SK-MEL-5 (cell line): Measurements from ENCODE around the gene NTSR1. TPM values are rescaled to one million over a fixed set of nuclear protein-coding genes. Genes with fewer than 3 reads are reported as not detected.

Experiments
- DNase-seq: peaks from one replicate; pipeline ENCODE4 v3.0.0-alpha.2; 2016; ENCODE audit warnings: low read depth, low spot score
- in situ Hi-C: cut with HindIII; loops from 2 replicates; pipeline ENCODE4 v1.10.0; 2016; ENCODE audit warnings: low sequenced_read_pairs, high pct_unique_total_duplicates, low pct_unique_long_range_greater_than_20kb
- total RNA-seq: library from RNA; depleted of rRNA; stranded (reverse); fragments of >200 nt; shearing (Covaris generic); gene quantifications from 2 replicates; pipeline ENCODE4 v1.2.3, GENCODE V29; 2014

NTSR1 gene
- total RNA-seq, 1 experiment from 2014 or later: not detected

DNA sequence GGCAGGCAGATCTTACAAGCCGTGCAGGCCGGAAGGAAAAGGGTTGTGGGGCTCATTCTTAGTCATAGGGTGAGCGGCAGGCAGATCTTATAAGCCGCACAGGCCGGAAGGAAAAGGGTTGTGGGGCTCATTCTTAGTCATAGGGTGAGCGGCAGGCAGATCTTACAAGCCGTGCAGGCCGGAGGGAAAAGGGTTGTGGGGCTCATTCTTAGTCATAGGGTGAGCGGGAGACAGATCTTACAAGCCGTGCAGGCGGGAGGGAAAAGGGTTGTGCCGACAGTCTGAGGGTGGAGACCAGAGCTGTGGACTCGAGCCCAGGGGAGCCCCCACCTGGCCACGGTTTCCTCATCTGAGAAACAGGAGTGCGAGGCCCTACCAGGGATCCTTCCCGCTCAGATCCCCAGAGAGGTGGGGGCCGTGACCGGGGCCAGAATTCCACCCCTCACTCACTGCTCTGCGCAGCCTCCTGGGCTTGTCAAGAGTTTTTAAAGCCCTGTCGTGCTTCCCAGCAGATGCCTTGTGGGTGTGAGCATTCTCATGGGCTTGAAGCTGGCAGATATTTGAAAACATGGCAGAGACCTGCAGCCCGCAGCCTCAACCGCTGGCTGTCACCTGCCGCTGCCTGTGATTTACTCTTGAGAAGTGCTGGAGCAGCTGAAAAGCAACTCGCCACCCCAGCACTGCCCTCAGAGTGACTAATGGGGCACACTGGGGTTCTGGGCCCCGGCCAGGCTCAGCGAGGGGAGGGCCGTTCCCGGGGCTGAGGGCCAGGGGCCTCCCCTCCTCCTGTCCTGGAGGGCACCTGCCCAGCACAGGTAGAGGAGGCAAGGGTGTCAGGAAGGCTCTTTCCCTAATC is 31.9 kb downstream of the NTSR1 start:
- no peak for DNase-seq
- in situ Hi-C loops: no loop called here

- DNase-seq: no peak
- in situ Hi-C loops: no loop called here
Observed at GRCh38 chr20:62741191-62741691, 32.6 kb downstream of the NTSR1 start.

DNA sequence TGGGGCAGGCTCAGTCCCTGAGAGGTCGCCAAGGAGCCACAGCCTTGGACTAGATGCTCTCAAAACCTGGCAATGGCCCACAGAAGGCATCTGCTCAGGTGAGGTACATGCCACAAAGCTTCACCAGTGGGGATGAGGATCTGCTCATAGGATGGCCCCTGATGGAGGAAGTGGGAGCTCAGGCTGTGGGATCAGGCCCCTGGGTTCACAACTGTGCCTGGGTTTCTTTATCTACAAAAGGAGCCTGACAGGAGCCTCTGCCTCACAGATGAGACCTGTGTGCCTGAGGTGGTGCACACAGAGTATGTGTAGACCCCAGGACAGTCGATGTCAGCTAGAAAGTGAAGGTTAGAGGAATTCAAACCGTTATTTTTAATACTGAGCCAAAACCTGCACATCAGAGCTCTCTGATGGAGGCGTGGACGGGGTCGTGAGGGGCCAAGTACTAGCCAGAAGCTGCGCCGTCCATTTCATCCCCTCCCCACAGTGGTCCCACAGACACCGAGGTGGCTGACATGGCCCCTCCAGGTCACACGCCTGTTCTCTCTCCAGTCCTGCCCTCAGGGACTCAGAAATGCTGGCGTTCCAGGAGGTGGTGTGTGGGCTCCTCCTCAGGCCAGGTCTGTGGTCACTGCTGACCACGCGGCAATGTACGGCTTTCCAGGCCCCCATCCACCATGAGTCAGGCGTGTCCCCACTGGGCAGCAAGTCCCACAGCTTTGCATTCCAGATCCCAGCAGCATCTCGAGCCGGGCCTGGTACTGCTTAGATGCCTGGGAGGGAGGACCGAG is 33.3 kb downstream of the NTSR1 start:
- no peak for DNase-seq
- in situ Hi-C loops: no loop called here

DNA sequence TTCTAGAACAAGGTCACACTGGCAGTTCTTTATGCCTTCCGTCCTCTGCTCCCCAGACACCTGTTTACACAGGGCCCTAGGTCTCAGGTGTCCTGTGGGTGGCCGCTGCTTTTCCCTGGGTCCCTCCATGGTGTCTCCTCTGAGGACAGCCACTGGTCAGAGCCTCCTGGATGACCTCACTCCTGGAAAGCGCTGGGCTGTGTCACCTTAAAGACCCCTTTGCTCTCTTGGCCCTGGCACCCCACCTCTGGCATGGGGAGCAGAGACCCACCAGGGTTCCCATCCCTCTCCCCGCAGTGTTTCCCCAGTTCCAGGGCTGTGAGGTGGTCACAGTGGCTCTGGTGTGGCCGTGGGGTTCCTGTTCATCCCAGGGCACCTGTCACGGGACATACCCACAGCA is 33.9 kb downstream of the NTSR1 start:
- no peak for DNase-seq
- in situ Hi-C loops: no loop called here

DNA sequence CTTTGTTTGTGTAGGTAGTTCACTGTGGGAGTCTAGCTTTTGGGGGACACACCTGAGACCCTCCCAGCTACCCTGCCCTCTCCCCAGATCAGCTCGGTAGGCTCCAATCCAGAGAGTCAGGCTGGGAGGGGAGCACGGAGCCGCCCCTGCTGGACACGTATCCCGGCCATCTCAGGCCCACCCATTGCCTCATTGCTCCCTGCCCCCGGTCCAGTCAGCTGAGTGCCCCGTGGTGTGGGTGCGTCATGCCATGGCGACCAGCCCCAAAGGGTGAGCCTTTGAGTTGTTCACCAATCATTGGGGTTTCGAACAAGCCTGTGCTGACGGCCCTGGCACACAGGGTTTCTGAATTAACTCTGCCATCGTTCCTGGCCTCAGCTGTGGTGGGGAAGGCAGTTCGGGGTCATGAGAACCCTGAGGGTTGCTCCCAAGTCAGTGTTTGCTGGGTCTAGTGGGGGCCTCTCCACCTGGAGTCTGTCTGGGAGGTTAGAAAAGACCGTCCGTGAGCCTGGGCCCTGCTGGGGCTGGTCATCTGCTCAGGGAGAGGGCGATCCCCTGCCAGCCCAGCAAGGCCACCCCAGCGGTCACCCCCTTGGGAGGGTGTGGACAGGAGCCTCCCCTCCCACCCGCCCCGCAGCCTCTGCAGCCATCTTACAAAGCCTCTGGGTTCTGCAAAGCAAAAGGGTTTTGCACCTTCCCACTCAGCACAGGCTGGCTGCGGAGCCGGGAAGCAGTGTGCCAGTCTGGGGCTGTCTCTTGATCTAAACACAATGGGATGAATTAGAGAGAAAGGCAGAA is 34.5 kb downstream of the NTSR1 start:
- no peak for DNase-seq
- in situ Hi-C loops: no loop called here

- in situ Hi-C loops: no loop called here
- DNase-seq: no peak
Observed at GRCh38 chr20:62743777-62744317, 35.2 kb downstream of the NTSR1 start.

GRCh38 chr20:62744741-62745191 is 36.1 kb downstream of the NTSR1 start:
- in situ Hi-C loops: no loop called here
- no peak for DNase-seq

DNA sequence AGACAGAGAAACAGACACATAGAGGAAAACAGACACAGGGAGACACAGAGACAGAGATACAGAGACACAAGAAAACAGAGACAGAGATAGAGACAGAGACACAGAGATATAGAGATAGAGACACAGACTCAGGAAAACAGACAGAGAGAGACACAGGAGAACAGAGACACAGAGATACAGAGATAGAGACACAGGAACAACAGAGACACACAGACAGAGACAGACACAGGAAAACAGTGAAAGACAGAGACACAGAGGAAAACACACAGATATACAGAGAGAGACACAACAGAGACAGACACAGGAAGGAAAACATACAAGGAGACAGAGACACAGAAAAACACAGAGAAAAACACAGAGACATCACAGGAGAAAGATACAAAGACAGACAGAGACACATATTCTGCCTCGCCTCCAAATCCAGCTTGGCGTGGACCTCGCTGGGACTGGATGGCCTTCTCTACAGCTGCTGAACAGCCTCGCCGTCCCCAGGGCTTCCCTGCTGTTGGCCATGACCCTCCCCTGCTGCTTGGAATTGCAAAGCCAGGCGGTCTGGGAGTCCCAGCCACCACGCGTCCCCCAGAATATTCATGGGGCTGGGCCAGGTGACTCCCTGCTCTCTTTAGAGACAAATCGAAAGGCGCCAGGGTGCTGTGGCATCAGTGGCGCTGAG is 36.8 kb downstream of the NTSR1 start:
- in situ Hi-C loops: no loop called here
- no peak for DNase-seq

- DNase-seq: no peak
- in situ Hi-C loops: no loop called here
Observed at GRCh38 chr20:62745952-62746288, 37.3 kb downstream of the NTSR1 start.

GRCh38 chr20:62748311-62748710 is 39.7 kb downstream of the NTSR1 start:
- in situ Hi-C loops: no loop called here
- DNase-seq: no peak

GRCh38 chr20:62749851-62750445 is 41.3 kb downstream of the NTSR1 start:
- in situ Hi-C loops: no loop called here
- DNase-seq: no peak

GRCh38 chr20:62751551-62752150 is 43.0 kb downstream of the NTSR1 start:
- in situ Hi-C loops: no loop called here
- no peak for DNase-seq

DNA sequence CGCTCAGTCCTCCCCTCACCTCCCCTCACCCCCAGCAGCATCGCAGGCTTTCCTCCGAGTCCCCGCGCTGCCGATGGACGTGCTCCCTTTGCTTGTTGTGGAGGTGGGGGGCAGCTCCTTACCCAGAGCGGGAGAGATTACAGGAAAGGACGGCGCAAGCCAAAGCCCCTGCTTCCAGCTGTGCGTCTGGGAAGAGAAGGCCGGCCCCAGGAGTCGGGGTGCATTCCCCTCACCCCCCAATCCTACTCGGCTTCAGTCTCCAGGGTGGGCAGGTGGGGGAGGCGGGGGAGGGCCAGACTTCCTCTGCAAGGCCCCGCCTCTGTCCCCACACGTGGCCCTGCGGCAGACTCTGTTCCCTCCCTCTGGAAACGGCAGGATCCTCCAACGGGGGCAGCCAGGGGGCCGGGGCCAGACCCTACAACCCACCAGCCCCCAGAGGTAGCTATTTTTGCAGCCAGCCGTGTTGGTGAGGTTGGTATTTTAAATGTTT is 43.6 kb downstream of the NTSR1 start:
- no peak for DNase-seq
- in situ Hi-C loops: no loop called here

DNA sequence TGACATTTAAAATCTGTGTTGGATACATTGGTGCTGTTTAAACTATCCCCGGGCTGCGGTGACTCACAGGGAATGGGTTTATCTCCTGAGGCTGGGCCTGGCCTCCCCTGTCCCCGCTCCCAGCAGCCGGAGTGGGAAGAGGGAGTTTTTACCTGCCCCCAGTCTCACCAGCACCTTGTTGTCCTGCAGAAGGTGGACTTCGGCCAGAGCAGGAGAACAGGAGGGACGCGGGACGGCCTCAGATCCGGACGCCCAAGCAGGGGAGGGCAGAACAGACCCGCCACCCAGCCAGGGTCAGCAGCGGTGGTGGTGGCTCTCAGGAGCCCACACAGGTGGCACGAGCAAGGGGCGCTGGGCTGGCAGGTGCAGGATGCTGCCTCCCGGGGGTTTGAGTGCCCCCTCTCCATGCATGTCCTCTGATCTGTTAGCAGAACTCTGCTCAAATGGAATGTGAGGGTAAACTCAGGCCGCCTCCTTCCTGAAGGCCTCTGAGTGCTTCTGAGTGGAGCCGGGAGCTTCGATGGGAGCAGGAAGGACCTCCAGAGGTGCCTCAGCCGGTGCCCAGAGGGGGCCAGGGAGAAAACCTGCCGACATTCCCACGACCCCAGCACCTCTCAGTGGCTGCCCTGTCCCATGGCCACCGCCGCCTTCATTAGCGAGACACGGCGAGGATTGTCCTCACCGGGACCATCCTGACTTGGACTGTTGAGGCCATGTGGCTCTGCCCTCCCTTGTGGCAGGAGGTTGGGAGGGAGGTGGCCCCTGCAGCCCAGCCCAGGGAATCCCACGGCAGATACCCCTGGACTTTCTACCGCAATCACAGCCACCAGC is 44.2 kb downstream of the NTSR1 start:
- in situ Hi-C loops: no loop called here
- DNase-seq: no peak

DNA sequence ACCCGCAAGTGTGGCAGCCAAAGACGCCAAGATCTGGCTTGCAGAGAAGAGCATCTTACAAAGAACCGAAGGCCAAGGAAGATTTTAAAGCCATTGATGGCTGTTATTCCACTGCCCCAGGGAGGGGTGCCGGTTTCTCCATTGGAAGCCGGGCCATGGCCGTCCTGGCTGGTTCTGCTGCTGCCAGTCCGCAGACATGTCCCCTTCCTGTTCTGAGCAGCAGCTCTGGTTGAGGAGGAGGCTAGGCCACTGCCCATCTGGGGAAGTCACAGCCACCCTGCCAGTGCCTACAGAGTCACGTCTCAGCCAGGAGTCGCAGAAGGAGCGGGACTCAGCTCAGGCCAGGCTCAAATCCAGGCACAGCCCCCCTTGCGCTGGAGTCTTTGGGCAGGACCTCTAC is 45.0 kb downstream of the NTSR1 start:
- no peak for DNase-seq
- in situ Hi-C loops: no loop called here
